Liver (tissue), 3 donors: ENCODE data around the gene GPR62.

Source experiments
- FOXA1 ChIP-seq: IDR thresholded peaks from 2 replicates; pipeline ENCODE4 v1.6.1; 2016; ENCODE audit warnings: antibody characterized with exemption
- GABPA ChIP-seq, 2 donors: IDR thresholded peaks in 1 of 2; conservative IDR thresholded peaks in 1 of 2; 2 replicates each; pipeline ENCODE4 v1.6.1; 2016; ENCODE audit warnings: antibody characterized with exemption in 2 of 2, mild to moderate bottlenecking in 1 of 2, moderate library complexity in 1 of 2
- HNF4G ChIP-seq: IDR thresholded peaks from 2 replicates; pipeline ENCODE4 v1.6.1; 2016; ENCODE audit warnings: antibody characterized with exemption
- JUND ChIP-seq, 2 donors: IDR thresholded peaks; 2 replicates each; pipeline ENCODE4 v1.6.1; 2016; ENCODE audit warnings: antibody characterized with exemption in 2 of 2
- NR2F2 ChIP-seq: IDR thresholded peaks from 2 replicates; pipeline ENCODE4 v1.6.1; 2016; ENCODE audit warnings: antibody characterized with exemption
- RAD21 ChIP-seq, 2 donors: IDR thresholded peaks; 2 replicates each; pipeline ENCODE4 v1.6.1; 2016; ENCODE audit warnings: antibody characterized with exemption in 2 of 2, mild to moderate bottlenecking in 2 of 2
- SP1 ChIP-seq: IDR thresholded peaks from 2 replicates; pipeline ENCODE4 v1.6.1; 2018; ENCODE audit warnings: antibody characterized with exemption, mild to moderate bottlenecking
- TAF1 ChIP-seq: conservative IDR thresholded peaks from 2 replicates; pipeline ENCODE4 v1.6.1; 2016; ENCODE audit warnings: antibody characterized with exemption, mild to moderate bottlenecking
- YY1 ChIP-seq: IDR thresholded peaks from 2 replicates; pipeline ENCODE4 v1.6.1; 2016; ENCODE audit warnings: antibody characterized with exemption, mild to moderate bottlenecking
- TF ChIP-seq, protein P1 (sequence below): fragments of 150-350 bp; IDR thresholded peaks from 2 replicates; pipeline ENCODE4 v1.5.1; 2017; ENCODE audit warnings: improper control_type of control experiment, low read depth, low read length; ENCODE audit not compliant: missing input control
- TF ChIP-seq, protein P2 (sequence below): IDR thresholded peaks from 2 replicates; pipeline ENCODE4 v1.6.1; 2016; ENCODE audit warnings: antibody characterized with exemption, mild to moderate bottlenecking
- TF ChIP-seq, protein P3 (sequence below): IDR thresholded peaks from 2 replicates; pipeline ENCODE4 v1.6.1; 2016; ENCODE audit warnings: antibody characterized with exemption
- TF ChIP-seq, protein P4 (sequence below): IDR thresholded peaks from 2 replicates; pipeline ENCODE4 v1.6.1; 2016; ENCODE audit warnings: antibody characterized with exemption
- TF ChIP-seq, protein P5 (sequence below): IDR thresholded peaks from 2 replicates; pipeline ENCODE4 v1.6.1; 2016; ENCODE audit warnings: antibody characterized with exemption
- donor health status: healthy.
- donor health status: healthy.

DNA sequence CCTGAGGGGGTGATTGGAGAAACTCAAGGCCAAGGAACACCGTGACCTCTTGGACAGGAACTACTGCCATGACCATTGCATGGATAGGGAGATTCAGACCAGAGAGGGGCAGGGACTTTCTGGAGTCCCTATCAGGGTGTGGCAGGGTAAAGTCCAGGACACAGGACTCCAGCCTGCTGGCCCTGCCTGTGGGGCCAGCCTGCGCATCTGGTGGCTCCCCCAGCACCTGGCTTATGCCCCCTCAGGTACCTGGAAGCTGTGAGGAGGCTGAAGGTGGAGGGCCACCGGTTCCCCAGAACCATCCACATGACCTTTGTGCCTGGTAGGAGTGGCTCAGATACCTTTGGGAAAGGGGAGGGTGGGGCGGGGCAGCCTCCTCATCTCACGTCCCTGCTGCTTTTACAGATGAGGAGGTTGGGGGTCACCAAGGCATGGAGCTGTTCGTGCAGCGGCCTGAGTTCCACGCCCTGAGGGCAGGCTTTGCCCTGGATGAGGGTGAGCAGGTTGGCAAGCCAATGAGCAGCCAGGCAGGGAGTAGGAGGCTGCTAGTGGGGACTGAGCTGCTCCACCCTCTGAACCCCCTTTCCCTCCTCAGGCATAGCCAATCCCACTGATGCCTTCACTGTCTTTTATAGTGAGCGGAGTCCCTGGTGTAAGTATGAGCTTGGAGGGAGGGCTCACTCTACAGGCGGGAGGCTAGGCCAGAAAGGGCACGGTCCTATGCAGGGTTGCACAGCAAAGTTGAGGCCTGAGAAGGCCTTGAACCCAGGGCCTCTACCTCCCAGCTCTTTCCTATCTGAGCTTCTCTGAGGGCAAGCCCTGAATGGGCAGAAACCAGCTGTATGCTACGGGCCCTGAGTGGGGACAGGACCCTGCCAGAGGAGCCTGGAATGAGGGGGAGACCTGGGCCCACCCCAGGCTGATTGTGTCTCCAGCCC lies 31.1 kb downstream of the GPR62 start:
- TF ChIP-seq, protein P1, sequence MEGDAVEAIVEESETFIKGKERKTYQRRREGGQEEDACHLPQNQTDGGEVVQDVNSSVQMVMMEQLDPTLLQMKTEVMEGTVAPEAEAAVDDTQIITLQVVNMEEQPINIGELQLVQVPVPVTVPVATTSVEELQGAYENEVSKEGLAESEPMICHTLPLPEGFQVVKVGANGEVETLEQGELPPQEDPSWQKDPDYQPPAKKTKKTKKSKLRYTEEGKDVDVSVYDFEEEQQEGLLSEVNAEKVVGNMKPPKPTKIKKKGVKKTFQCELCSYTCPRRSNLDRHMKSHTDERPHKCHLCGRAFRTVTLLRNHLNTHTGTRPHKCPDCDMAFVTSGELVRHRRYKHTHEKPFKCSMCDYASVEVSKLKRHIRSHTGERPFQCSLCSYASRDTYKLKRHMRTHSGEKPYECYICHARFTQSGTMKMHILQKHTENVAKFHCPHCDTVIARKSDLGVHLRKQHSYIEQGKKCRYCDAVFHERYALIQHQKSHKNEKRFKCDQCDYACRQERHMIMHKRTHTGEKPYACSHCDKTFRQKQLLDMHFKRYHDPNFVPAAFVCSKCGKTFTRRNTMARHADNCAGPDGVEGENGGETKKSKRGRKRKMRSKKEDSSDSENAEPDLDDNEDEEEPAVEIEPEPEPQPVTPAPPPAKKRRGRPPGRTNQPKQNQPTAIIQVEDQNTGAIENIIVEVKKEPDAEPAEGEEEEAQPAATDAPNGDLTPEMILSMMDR, result no peak
- TF ChIP-seq YY1 (no peak), HNF4G (no peak), GABPA (IDR thresholded peaks at IDR 0.05 in 1 of 2, conservative IDR thresholded peaks at IDR 0.05 in 1 of 2) (no peak), SP1 (peak; percentile 35), FOXA1 (no peak), TAF1 (no peak), RAD21 (IDR thresholded peaks at IDR 0.05) (no peak), NR2F2 (no peak), JUND (IDR thresholded peaks at IDR 0.05) (no peak)
- TF ChIP-seq, protein P2, sequence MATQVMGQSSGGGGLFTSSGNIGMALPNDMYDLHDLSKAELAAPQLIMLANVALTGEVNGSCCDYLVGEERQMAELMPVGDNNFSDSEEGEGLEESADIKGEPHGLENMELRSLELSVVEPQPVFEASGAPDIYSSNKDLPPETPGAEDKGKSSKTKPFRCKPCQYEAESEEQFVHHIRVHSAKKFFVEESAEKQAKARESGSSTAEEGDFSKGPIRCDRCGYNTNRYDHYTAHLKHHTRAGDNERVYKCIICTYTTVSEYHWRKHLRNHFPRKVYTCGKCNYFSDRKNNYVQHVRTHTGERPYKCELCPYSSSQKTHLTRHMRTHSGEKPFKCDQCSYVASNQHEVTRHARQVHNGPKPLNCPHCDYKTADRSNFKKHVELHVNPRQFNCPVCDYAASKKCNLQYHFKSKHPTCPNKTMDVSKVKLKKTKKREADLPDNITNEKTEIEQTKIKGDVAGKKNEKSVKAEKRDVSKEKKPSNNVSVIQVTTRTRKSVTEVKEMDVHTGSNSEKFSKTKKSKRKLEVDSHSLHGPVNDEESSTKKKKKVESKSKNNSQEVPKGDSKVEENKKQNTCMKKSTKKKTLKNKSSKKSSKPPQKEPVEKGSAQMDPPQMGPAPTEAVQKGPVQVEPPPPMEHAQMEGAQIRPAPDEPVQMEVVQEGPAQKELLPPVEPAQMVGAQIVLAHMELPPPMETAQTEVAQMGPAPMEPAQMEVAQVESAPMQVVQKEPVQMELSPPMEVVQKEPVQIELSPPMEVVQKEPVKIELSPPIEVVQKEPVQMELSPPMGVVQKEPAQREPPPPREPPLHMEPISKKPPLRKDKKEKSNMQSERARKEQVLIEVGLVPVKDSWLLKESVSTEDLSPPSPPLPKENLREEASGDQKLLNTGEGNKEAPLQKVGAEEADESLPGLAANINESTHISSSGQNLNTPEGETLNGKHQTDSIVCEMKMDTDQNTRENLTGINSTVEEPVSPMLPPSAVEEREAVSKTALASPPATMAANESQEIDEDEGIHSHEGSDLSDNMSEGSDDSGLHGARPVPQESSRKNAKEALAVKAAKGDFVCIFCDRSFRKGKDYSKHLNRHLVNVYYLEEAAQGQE, result no peak
- TF ChIP-seq, protein P3, sequence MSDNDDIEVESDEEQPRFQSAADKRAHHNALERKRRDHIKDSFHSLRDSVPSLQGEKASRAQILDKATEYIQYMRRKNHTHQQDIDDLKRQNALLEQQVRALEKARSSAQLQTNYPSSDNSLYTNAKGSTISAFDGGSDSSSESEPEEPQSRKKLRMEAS, result no peak
- TF ChIP-seq, protein P4, sequence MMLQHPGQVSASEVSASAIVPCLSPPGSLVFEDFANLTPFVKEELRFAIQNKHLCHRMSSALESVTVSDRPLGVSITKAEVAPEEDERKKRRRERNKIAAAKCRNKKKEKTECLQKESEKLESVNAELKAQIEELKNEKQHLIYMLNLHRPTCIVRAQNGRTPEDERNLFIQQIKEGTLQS, result no peak
- TF ChIP-seq, protein P5, sequence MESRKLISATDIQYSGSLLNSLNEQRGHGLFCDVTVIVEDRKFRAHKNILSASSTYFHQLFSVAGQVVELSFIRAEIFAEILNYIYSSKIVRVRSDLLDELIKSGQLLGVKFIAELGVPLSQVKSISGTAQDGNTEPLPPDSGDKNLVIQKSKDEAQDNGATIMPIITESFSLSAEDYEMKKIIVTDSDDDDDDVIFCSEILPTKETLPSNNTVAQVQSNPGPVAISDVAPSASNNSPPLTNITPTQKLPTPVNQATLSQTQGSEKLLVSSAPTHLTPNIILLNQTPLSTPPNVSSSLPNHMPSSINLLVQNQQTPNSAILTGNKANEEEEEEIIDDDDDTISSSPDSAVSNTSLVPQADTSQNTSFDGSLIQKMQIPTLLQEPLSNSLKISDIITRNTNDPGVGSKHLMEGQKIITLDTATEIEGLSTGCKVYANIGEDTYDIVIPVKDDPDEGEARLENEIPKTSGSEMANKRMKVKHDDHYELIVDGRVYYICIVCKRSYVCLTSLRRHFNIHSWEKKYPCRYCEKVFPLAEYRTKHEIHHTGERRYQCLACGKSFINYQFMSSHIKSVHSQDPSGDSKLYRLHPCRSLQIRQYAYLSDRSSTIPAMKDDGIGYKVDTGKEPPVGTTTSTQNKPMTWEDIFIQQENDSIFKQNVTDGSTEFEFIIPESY, result no peak
